ENCODE results near the gene GBX2.

The GBX2 gene

GRCh38 chr2:236170590-236171165, 2.5 kb upstream of the GBX2 start:
- no peak for DNase-seq (ENCODE audit: low spot score in 2 of 2)
- Mint-ChIP-seq H3K27ac (ENCODE audit: low read depth) (no peak overlapping the region), H3K9me3 (no peaks in the 10 kb centered on the region), H3K27me3 (peaks cover 72% of the 10 kb centered on the region), H3K4me3 (no peak overlapping the region), H3K36me3 (ENCODE audit: insufficient read depth) (peaks cover 2% of the 10 kb centered on the region), H3K4me1 (peaks cover 8% of the 10 kb centered on the region)
- ATAC-seq (replicated peaks; ENCODE audit: extremely low read depth, poor library complexity, severe bottlenecking) = no peak

- Mint-ChIP-seq H3K9me3 (no peaks in the 10 kb centered on the region), H3K27ac (ENCODE audit: low read depth) (no peak overlapping the region), H3K27me3 (peaks cover 72% of the 10 kb centered on the region), H3K36me3 (ENCODE audit: insufficient read depth) (peaks cover 2% of the 10 kb centered on the region), H3K4me3 (no peak overlapping the region), H3K4me1 (peaks cover 8% of the 10 kb centered on the region)
- no peak for DNase-seq (ENCODE audit: low spot score in 2 of 2)
- no peak for ATAC-seq (replicated peaks; ENCODE audit: extremely low read depth, poor library complexity, severe bottlenecking)
Observed at GRCh38 chr2:236169741-236170589, 1.8 kb upstream of the GBX2 start.

GRCh38 chr2:236169151-236169721, 1.1 kb upstream of the GBX2 start:
- Mint-ChIP-seq H3K4me3 (no peak overlapping the region), H3K27ac (ENCODE audit: low read depth) (no peak overlapping the region)

GRCh38 chr2:236167297-236168109, 683 bp downstream of the GBX2 start:
- ATAC-seq (replicated peaks; ENCODE audit: extremely low read depth, poor library complexity, severe bottlenecking) = no peak
- H3K4me3 Mint-ChIP-seq = no peak overlapping the region
- H3K9me3 Mint-ChIP-seq = no peaks in the 10 kb centered on the region
- no peak overlapping the region for H3K27ac Mint-ChIP-seq (ENCODE audit: low read depth)
- no peak for DNase-seq (ENCODE audit: low spot score in 2 of 2)
- peaks cover 8% of the 10 kb centered on the region for H3K4me1 Mint-ChIP-seq
- H3K27me3 Mint-ChIP-seq = peaks cover 65% of the 10 kb centered on the region
- H3K36me3 Mint-ChIP-seq (ENCODE audit: insufficient read depth) = peaks cover 2% of the 10 kb centered on the region

More at GRCh38 chr2:236169151-236169721, 1.1 kb upstream of the GBX2 start:
- ATAC-seq (replicated peaks; ENCODE audit: extremely low read depth, poor library complexity, severe bottlenecking) (no peak), DNase-seq (ENCODE audit: low spot score in 2 of 2) (no peak)
- Mint-ChIP-seq H3K9me3 (no peaks in the 10 kb centered on the region), H3K36me3 (ENCODE audit: insufficient read depth) (peaks cover 2% of the 10 kb centered on the region), H3K27me3 (peaks cover 69% of the 10 kb centered on the region), H3K4me1 (peaks cover 8% of the 10 kb centered on the region)

GRCh38 chr2:236166796-236167296, 1.3 kb downstream of the GBX2 start:
- DNase-seq (ENCODE audit: low spot score in 2 of 2) (no peak), ATAC-seq (replicated peaks; ENCODE audit: extremely low read depth, poor library complexity, severe bottlenecking) (no peak)
- Mint-ChIP-seq H3K27ac (ENCODE audit: low read depth) (no peak overlapping the region), H3K4me3 (peak overlapping the region; percentile 50), H3K9me3 (no peaks in the 10 kb centered on the region), H3K4me1 (peaks cover 8% of the 10 kb centered on the region), H3K27me3 (peaks cover 65% of the 10 kb centered on the region), H3K36me3 (ENCODE audit: insufficient read depth) (peaks cover 4% of the 10 kb centered on the region)

- ATAC-seq (replicated peaks; ENCODE audit: extremely low read depth, poor library complexity, severe bottlenecking) (no peak), DNase-seq (ENCODE audit: low spot score in 2 of 2) (no peak)
- no peak overlapping the region for H3K27ac Mint-ChIP-seq (ENCODE audit: low read depth)
- peaks cover 4% of the 10 kb centered on the region for H3K36me3 Mint-ChIP-seq (ENCODE audit: insufficient read depth)
- H3K9me3 Mint-ChIP-seq = no peaks in the 10 kb centered on the region
- H3K4me3 Mint-ChIP-seq = peak overlapping the region; percentile 50
- H3K27me3 Mint-ChIP-seq = peaks cover 65% of the 10 kb centered on the region
- H3K4me1 Mint-ChIP-seq = peaks cover 8% of the 10 kb centered on the region
Observed at GRCh38 chr2:236165842-236166795, 2.1 kb downstream of the GBX2 start.

- DNase-seq (ENCODE audit: low spot score in 2 of 2) (no peak), ATAC-seq (replicated peaks; ENCODE audit: extremely low read depth, poor library complexity, severe bottlenecking) (no peak)
- Mint-ChIP-seq H3K27me3 (peaks cover 65% of the 10 kb centered on the region), H3K36me3 (ENCODE audit: insufficient read depth) (peaks cover 4% of the 10 kb centered on the region), H3K9me3 (no peaks in the 10 kb centered on the region), H3K4me1 (peaks cover 8% of the 10 kb centered on the region), H3K4me3 (no peak overlapping the region), H3K27ac (ENCODE audit: low read depth) (no peak overlapping the region)
Observed at GRCh38 chr2:236164925-236165841, 3.0 kb downstream of the GBX2 start.

GRCh38 chr2:236164201-236164924, 3.8 kb downstream of the GBX2 start:
- H3K27me3 Mint-ChIP-seq = peaks cover 61% of the 10 kb centered on the region
- H3K4me3 Mint-ChIP-seq = no peak overlapping the region
- H3K27ac Mint-ChIP-seq (ENCODE audit: low read depth) = no peak overlapping the region
- no peak for ATAC-seq (replicated peaks; ENCODE audit: extremely low read depth, poor library complexity, severe bottlenecking)
- H3K4me1 Mint-ChIP-seq = peaks cover 8% of the 10 kb centered on the region
- DNase-seq (ENCODE audit: low spot score in 2 of 2) = no peak
- H3K9me3 Mint-ChIP-seq = no peaks in the 10 kb centered on the region
- H3K36me3 Mint-ChIP-seq (ENCODE audit: insufficient read depth) = peaks cover 2% of the 10 kb centered on the region

- peaks cover 64% of the 10 kb centered on the region for H3K27me3 Mint-ChIP-seq
- DNase-seq (ENCODE audit: low spot score in 2 of 2) = no peak
- no peak overlapping the region for H3K27ac Mint-ChIP-seq (ENCODE audit: low read depth)
- no peaks in the 10 kb centered on the region for H3K9me3 Mint-ChIP-seq
- peaks cover 1% of the 10 kb centered on the region for H3K36me3 Mint-ChIP-seq (ENCODE audit: insufficient read depth)
- ATAC-seq (replicated peaks; ENCODE audit: extremely low read depth, poor library complexity, severe bottlenecking) = no peak
- no peak overlapping the region for H3K4me3 Mint-ChIP-seq
- H3K4me1 Mint-ChIP-seq = peaks cover 8% of the 10 kb centered on the region
Observed at GRCh38 chr2:236163471-236164200, 4.5 kb downstream of the GBX2 start.

GRCh38 chr2:236162882-236163470, 5.2 kb downstream of the GBX2 start:
- H3K27ac Mint-ChIP-seq (ENCODE audit: low read depth) = no peak overlapping the region
- H3K27me3 Mint-ChIP-seq = peaks cover 70% of the 10 kb centered on the region
- H3K9me3 Mint-ChIP-seq = no peaks in the 10 kb centered on the region
- peaks cover 1% of the 10 kb centered on the region for H3K36me3 Mint-ChIP-seq (ENCODE audit: insufficient read depth)
- ATAC-seq (replicated peaks; ENCODE audit: extremely low read depth, poor library complexity, severe bottlenecking) (no peak), DNase-seq (ENCODE audit: low spot score in 2 of 2) (no peak)
- no peak overlapping the region for H3K4me3 Mint-ChIP-seq
- peaks cover 8% of the 10 kb centered on the region for H3K4me1 Mint-ChIP-seq
